Measurements from ENCODE around the gene NEK4.

Gene NEK4

GRCh38 chr3:52788890-52789745 is 18.4 kb upstream of the NEK4 start:
- no peak for TF ChIP-seq GATA3 (IDR thresholded peaks at IDR 0.05; ENCODE audit: low read depth, low read length)
- no peak for TF ChIP-seq GATA2 (IDR thresholded peaks at IDR 0.05; ENCODE audit: low read depth, low read length)

GRCh38 chr3:52787672-52788625 is 17.2 kb upstream of the NEK4 start:
- TF ChIP-seq GATA2 (IDR thresholded peaks at IDR 0.05; ENCODE audit: low read depth, low read length) (no peak), GATA3 (IDR thresholded peaks at IDR 0.05; ENCODE audit: low read depth, low read length) (no peak)

- TF ChIP-seq GATA2 (IDR thresholded peaks at IDR 0.05; ENCODE audit: low read depth, low read length) (no peak), GATA3 (IDR thresholded peaks at IDR 0.05; ENCODE audit: low read depth, low read length) (no peak)
Observed at GRCh38 chr3:52787246-52787645, 16.5 kb upstream of the NEK4 start.

- TF ChIP-seq GATA3 (IDR thresholded peaks at IDR 0.05; ENCODE audit: low read depth, low read length), result no peak
- TF ChIP-seq GATA2 (IDR thresholded peaks at IDR 0.05; ENCODE audit: low read depth, low read length), result no peak
Observed at GRCh38 chr3:52786330-52787215, 15.8 kb upstream of the NEK4 start.

GRCh38 chr3:52784931-52785590 is 14.3 kb upstream of the NEK4 start:
- TF ChIP-seq GATA3 (IDR thresholded peaks at IDR 0.05; ENCODE audit: low read depth, low read length), result no peak
- no peak for TF ChIP-seq GATA2 (IDR thresholded peaks at IDR 0.05; ENCODE audit: low read depth, low read length)

- TF ChIP-seq GATA2 (IDR thresholded peaks at IDR 0.05; ENCODE audit: low read depth, low read length), result no peak
- no peak for TF ChIP-seq GATA3 (IDR thresholded peaks at IDR 0.05; ENCODE audit: low read depth, low read length)
Observed at GRCh38 chr3:52784021-52784621, 13.4 kb upstream of the NEK4 start.

- TF ChIP-seq GATA2 (IDR thresholded peaks at IDR 0.05; ENCODE audit: low read depth, low read length), result no peak
- no peak for TF ChIP-seq GATA3 (IDR thresholded peaks at IDR 0.05; ENCODE audit: low read depth, low read length)
Observed at GRCh38 chr3:52783211-52783555, 12.4 kb upstream of the NEK4 start.

GRCh38 chr3:52782412-52783210 is 11.9 kb upstream of the NEK4 start:
- TF ChIP-seq GATA2 (IDR thresholded peaks at IDR 0.05; ENCODE audit: low read depth, low read length) (no peak), GATA3 (IDR thresholded peaks at IDR 0.05; ENCODE audit: low read depth, low read length) (no peak)

GRCh38 chr3:52781741-52782140 is 11.0 kb upstream of the NEK4 start:
- TF ChIP-seq GATA2 (IDR thresholded peaks at IDR 0.05; ENCODE audit: low read depth, low read length) (no peak), GATA3 (IDR thresholded peaks at IDR 0.05; ENCODE audit: low read depth, low read length) (no peak)

- TF ChIP-seq GATA3 (IDR thresholded peaks at IDR 0.05; ENCODE audit: low read depth, low read length), result no peak
- TF ChIP-seq GATA2 (IDR thresholded peaks at IDR 0.05; ENCODE audit: low read depth, low read length), result no peak
Observed at GRCh38 chr3:52779837-52780585, 9.3 kb upstream of the NEK4 start.

GRCh38 chr3:52779011-52779836 is 8.5 kb upstream of the NEK4 start:
- TF ChIP-seq GATA2 (IDR thresholded peaks at IDR 0.05; ENCODE audit: low read depth, low read length) (no peak), GATA3 (IDR thresholded peaks at IDR 0.05; ENCODE audit: low read depth, low read length) (no peak)

Data from SH-SY5Y (cell line).